ENCODE results near the gene KCNE4. TPM values are rescaled to one million over a fixed set of nuclear protein-coding genes. Genes with fewer than 3 reads are reported as not detected.

Gene KCNE4
- total and polyA plus RNA-seq, 2 experiments from 2014 or later: not detected

- no peak for DNase-seq (ENCODE audit: low spot score)
- H3K27me3 ChIP-seq (ENCODE audit: insufficient read depth): no peaks in the 10 kb centered on the region
- TF ChIP-seq ZNF462 (CRISPR knock-in tag; IDR thresholded peaks at IDR 0.05): no peak
- no peak for TF ChIP-seq EZH2 (IDR thresholded peaks at IDR 0.05; ENCODE audit: low read depth, unreplicated experiment)
- TF ChIP-seq POLR2AphosphoS5 (IDR thresholded peaks at IDR 0.05; ENCODE audit: low read depth): no peak
- no peak for TF ChIP-seq EZH2phosphoT487 (IDR thresholded peaks at IDR 0.05; ENCODE audit: unreplicated experiment)
- TF ChIP-seq ZNF331 (CRISPR knock-in tag; IDR thresholded peaks at IDR 0.05; ENCODE audit: low read depth): no peak
- TF ChIP-seq NANOG (IDR thresholded peaks at IDR 0.05; ENCODE audit: borderline replicate concordance): no peak
- TF ChIP-seq CTCF (conservative IDR thresholded peaks at IDR 0.05; ENCODE audit: low read depth in 2 of 2): no peak
- no peak for TF ChIP-seq ZNF114 (CRISPR knock-in tag; IDR thresholded peaks at IDR 0.05)
- TF ChIP-seq JUNB (IDR thresholded peaks at IDR 0.05; ENCODE audit: unreplicated experiment): no peak
- no peak for TF ChIP-seq STAT1 (IDR thresholded peaks at IDR 0.05; ENCODE audit: unreplicated experiment)
- no peak for TF ChIP-seq ETS1 (IDR thresholded peaks at IDR 0.05)
- no peak for TF ChIP-seq REST (IDR thresholded peaks at IDR 0.05; ENCODE audit: unreplicated experiment)
- no peak for TF ChIP-seq CREB1 (CRISPR knock-in tag; IDR thresholded peaks at IDR 0.05; ENCODE audit: low read depth)
- H3K36me3 Mint-ChIP-seq (ENCODE audit: low read depth): peaks cover 6% of the 10 kb centered on the region; the same call in 2 of the 3 replicates
- H3K9me2 ChIP-seq (ENCODE audit: insufficient read depth): 0 out of 2 replicates have a peak, but pooled peaks cover 4% of the 10 kb centered on the region
- H3K27me3 Mint-ChIP-seq (ENCODE audit: insufficient read depth, low read depth, poor library complexity): peaks cover 6% of the 10 kb centered on the region
- H3F3A ChIP-seq (replicated peaks; ENCODE audit: low read depth): no peaks in the 10 kb centered on the region
- no peak for ATAC-seq
- H3K27ac Mint-ChIP-seq: no peak overlapping the region
- H2AFZ ChIP-seq: no peak overlapping the region
- peaks cover 3% of the 10 kb centered on the region; the same call in 2 of the 3 replicates for H3K9me3 Mint-ChIP-seq
- peaks cover 13% of the 10 kb centered on the region for H3K4me1 Mint-ChIP-seq
- H3K79me2 ChIP-seq (replicated peaks; ENCODE audit: insufficient read depth): no peaks in the 10 kb centered on the region
- no peak overlapping the region for H3K4me3 ChIP-seq
- H3K4me2 ChIP-seq: no peak overlapping the region
- no peaks in the 10 kb centered on the region for H3K4me1 ChIP-seq (ENCODE audit: insufficient read depth)
- H3K4me3 Mint-ChIP-seq: no peak overlapping the region
- H3K36me3 ChIP-seq (ENCODE audit: insufficient read depth): no peaks in the 10 kb centered on the region
- no peak overlapping the region for H3K27ac ChIP-seq (ENCODE audit: low read depth)
- H4K20me1 ChIP-seq (replicated peaks; ENCODE audit: insufficient read depth): no peaks in the 10 kb centered on the region
Observed at GRCh38 chr2:223044916-223045700, 6.9 kb upstream of the KCNE4 start.

Data from GM23338 (cell line).